Measurements from ENCODE around the gene SLFN13.
"Not testable (repeated sequence)": the region's sequence is repeated elsewhere in the genome, so short reads cannot be mapped to it uniquely, and the experiment has no call there.

SLFN13 gene

GRCh38 chr17:35453171-35453570 lies 4.6 kb upstream of the SLFN13 start:
- no peak overlapping the region for H3K4me3 ChIP-seq (ENCODE audit: low read length)
- no peak for TF ChIP-seq ZNF274 (IDR thresholded peaks at IDR 0.05; ENCODE audit: low read depth, low read length)

DNA sequence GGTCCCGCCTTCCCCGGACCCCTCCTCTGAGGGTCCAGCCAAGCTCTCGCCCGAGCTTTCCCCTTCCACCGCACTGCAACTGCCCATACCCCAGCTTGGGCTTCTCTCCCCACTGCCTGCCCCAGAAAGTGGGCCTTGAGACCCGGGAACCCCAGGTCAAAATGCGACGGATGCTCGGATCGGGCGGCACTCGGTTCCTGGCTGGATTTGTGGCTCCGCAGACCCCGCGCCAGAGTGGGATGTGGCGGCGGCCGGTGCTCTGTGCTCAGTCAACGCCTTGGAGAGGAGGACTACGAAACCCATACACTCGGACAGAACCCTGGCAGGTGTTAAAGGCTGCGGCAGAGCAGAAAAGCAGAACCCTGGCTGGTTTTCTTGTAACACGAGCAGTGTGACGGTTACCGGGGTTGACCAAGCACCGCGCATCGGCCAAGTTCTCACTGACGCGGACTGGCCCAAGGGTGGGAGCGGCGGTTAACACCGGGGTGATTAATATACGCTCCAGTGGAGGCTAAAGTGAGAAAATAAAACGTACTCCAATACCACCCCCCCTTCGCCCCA lies 885 bp upstream of the SLFN13 start:
- H3K4me3 ChIP-seq (ENCODE audit: low read length) = peak overlapping the region; percentile 75; the same call in 1 of the 2 replicates
- no peak for TF ChIP-seq ZNF274 (IDR thresholded peaks at IDR 0.05; ENCODE audit: low read depth, low read length)

DNA sequence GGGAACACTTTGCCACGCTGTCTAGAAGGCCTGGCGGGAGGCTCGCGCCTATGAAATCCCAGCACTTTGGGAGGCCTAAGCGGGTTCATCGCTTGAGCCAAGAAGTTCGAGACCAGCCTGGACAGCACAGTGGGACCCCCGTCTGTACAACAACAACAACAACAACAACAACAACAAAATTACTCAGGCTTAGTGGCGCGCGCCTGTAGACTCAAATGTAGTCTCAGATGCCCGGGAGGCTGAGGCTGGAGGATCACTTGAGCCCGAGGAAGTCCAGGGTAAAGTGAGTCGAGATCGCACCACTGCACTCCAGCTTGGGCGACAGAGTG lies 297 bp upstream of the SLFN13 start:
- no peak for TF ChIP-seq ZNF274 (IDR thresholded peaks at IDR 0.05; ENCODE audit: low read depth, low read length)
- peak overlapping the region; percentile 75; the same call in 1 of the 2 replicates for H3K4me3 ChIP-seq (ENCODE audit: low read length)

GRCh38 chr17:35447499-35447898 lies 1.1 kb downstream of the SLFN13 start:
- TF ChIP-seq ZNF274 (IDR thresholded peaks at IDR 0.05; ENCODE audit: low read depth, low read length) = no peak
- peak overlapping the region; percentile 75 for H3K4me3 ChIP-seq (ENCODE audit: low read length)

DNA sequence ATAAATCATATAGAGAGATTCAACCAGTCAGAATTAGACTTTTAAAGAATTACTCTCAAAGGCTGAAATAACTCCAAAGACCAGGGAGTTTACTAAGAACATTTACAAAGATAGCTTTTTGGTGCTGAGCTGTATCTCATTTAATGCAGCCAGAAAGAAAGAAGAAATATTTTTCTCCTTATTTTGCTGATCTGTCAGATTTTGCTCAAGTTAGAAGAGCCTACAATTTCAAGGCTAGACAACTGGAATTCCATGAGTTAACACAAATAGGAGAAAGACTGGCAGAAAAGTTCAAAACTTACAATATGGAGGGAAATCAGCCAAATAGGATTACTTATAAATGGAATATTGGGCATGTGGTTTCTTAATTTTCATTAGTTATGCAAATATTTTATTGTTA lies 10.1 kb downstream of the SLFN13 start:
- H3K4me3 ChIP-seq (ENCODE audit: low read length) = no peak overlapping the region
- TF ChIP-seq ZNF274 (IDR thresholded peaks at IDR 0.05; ENCODE audit: low read depth, low read length) = no peak

DNA sequence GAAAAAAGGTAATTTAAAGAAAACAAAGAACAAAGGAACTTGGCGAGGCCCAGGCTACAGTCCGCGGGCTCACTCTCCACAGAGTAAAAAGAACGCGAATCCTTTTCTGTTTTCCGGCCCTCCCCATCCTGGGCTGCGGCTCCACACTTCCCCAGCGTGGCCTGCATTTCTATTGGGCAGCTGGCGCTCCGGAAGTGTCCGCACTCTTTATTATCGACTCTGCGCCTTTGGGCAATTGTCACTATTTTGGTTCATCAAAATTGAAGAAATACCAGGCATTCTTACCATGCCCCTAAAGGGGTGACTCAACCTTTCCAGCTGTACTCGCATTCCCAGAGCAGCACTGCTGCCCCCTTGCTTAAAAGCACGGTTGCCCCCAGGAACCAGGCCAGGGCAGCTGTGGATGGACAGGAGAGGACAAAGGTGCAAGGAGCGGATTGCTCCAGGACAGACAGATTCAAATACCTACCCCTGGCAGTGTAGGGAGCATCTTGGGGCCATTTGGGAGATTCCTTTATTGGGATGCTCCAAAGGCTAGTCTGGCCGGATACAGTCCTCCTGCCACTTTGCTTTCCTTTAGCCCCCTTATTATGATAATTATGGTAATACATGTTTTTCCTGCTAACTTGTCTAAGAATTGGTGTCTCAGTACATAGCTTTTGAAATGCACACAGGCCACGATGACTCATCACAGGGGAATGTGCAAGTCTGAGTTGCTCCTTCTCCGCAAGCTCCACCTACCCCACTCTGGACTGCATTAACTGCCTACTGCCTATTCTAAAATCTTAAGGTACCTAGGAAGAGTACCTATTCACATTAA lies 15.3 kb downstream of the SLFN13 start:
- H3K4me3 ChIP-seq (ENCODE audit: low read length) = peak overlapping the region; percentile 73
- TF ChIP-seq ZNF274 (IDR thresholded peaks at IDR 0.05; ENCODE audit: low read depth, low read length) = no peak

DNA sequence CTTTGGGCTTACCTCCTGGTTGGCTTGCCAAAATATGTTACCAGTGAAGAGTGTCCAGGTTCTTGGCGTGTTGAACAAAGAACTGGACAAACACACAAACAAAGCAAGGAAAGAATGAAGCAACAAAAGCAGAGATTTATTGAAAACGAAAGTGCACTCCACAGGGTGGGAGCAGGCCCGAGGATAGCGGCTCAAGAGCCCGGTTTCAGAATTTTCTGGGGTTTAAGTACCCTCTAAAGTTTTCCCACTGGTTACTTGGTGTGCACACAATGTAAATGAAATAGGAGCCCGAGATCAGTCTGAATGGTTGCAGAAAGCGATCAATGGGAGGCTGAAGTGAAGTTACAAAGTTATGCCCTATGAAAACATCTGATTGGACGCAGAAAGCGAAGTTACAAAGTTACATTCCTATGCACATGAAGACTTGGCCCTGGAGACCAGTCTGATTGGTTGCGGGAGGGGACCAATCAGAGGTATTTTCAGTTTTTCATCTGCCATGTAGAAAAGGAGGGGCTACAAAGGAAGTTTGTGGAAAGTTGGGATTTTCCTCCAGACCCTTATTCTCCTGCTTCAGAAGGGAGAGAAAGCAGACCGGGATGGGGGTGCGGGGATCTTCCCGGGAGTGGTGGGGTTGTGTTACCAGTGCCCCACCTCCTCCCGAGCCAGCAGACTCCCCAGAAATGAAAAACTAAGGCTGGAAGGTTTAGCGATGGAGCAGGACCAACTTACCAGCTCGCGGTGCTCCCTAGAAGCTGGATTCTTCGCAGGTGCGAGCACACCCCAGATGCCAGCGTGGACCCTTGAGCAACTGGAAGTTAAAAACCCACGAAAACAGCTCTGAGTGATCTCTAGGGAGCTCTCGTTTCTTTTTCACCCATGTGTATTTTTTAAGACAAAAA lies 16.1 kb downstream of the SLFN13 start, which contains the start of gene SLFN12:
TSS of gene SLFN12 (minus strand) at position 325 of the 899 bp plus-strand sequence. CDS start 9,472 bp downstream, outside the sequence.
- peak within 1 kb of the TSS; percentile 73 for H3K4me3 ChIP-seq (ENCODE audit: low read length)
- no peak for TF ChIP-seq ZNF274 (IDR thresholded peaks at IDR 0.05; ENCODE audit: low read depth, low read length)

GRCh38 chr17:35429702-35430101 lies 18.9 kb downstream of the SLFN13 start:
- no peak for TF ChIP-seq ZNF274 (IDR thresholded peaks at IDR 0.05; ENCODE audit: low read depth, low read length)
- H3K4me3 ChIP-seq (ENCODE audit: low read length) = no peak overlapping the region

GRCh38 chr17:35428229-35428628 lies 20.3 kb downstream of the SLFN13 start:
- H3K4me3 ChIP-seq (ENCODE audit: low read length) = no peak overlapping the region
- TF ChIP-seq ZNF274 (IDR thresholded peaks at IDR 0.05; ENCODE audit: low read depth, low read length) = no peak

GRCh38 chr17:35423761-35424160 lies 24.8 kb downstream of the SLFN13 start:
- H3K4me3 ChIP-seq (ENCODE audit: low read length) = no peak overlapping the region
- no peak for TF ChIP-seq ZNF274 (IDR thresholded peaks at IDR 0.05; ENCODE audit: low read depth, low read length)

- H3K4me3 ChIP-seq (ENCODE audit: low read length) = not testable (repeated sequence)
Measured at GRCh38 chr17:35421069-35421468, 27.5 kb downstream of the SLFN13 start.

DNA sequence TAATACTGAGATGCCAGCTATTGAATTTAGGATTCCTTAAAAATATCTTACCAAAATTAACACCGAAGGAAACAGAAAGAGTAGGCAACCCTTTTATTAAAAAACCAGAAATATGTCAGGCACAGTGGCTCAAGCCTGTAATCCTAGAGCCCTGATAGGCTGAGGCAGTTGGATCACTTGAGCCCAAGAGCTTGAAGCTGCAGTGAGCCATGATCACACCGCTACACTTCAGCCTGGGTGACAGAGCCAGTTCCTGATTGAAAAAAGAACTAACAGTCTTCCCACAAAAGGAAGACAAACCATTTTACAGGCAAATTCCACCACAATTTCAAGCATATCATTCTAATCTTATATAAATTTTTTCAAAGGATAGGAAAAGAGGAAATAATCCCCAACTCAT lies 31.9 kb downstream of the SLFN13 start:
- TF ChIP-seq ZNF274 (IDR thresholded peaks at IDR 0.05; ENCODE audit: low read depth, low read length) = no peak
- H3K4me3 ChIP-seq (ENCODE audit: low read length) = no peak overlapping the region

DNA sequence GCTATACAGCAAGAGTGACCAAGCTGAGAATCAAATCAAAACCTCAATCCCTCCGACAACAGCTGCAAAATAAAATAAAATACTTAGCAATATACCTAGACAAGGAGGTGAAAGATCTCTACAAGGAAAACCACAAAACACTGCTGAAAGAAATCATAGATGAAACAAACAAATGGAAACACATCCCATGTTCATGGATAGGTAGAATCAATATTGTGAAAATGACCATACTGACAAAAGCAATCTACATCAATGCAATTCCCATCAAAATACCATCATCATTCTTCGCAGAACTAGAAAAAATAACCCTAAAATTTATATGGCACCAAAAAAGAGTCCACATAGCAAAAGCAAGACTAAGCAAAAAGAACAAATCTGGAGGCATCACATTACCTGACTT lies 33.9 kb downstream of the SLFN13 start:
- not testable (repeated sequence) for H3K4me3 ChIP-seq (ENCODE audit: low read length)

GRCh38 chr17:35414247-35414646 lies 34.3 kb downstream of the SLFN13 start:
- no peak for TF ChIP-seq ZNF274 (IDR thresholded peaks at IDR 0.05; ENCODE audit: low read depth, low read length)
- H3K4me3 ChIP-seq (ENCODE audit: low read length) = no peak overlapping the region

- no peak for TF ChIP-seq ZNF274 (IDR thresholded peaks at IDR 0.05; ENCODE audit: low read depth, low read length)
- no peak overlapping the region for H3K4me3 ChIP-seq (ENCODE audit: low read length)
Measured at GRCh38 chr17:35407531-35407930, 41.0 kb downstream of the SLFN13 start.
